NB4 (cell line): ENCODE measurements around the gene GPR35.
A peak's percentile ranks its signal among the peaks of the same experiment; 100 is the strongest.

ENCODE experiments used
- CTCF ChIP-seq: IDR thresholded peaks from one replicate; pipeline ENCODE4 v1.5.1; 2012; ENCODE audit warnings: low read depth, low read length
- MAX ChIP-seq: IDR thresholded peaks from 2 replicates; pipeline ENCODE4 v1.6.1; 2011; ENCODE audit warnings: low read depth, low read length
- MYC ChIP-seq: IDR thresholded peaks from 2 replicates; pipeline ENCODE4 v1.6.1; 2011; ENCODE audit warnings: low read depth, low read length
- POLR2A ChIP-seq: IDR thresholded peaks from 2 replicates; pipeline ENCODE4 v1.6.1; 2011; ENCODE audit warnings: mild to moderate bottlenecking; ENCODE audit not compliant: insufficient read length; ENCODE audit errors: extremely low read depth

- TF ChIP-seq CTCF (peak; percentile 68), POLR2A (no peak), MAX (no peak), MYC (no peak)
Measured at GRCh38 chr2:240595381-240596079, 29.8 kb upstream of the GPR35 start.
